Thymus (tissue), 11 donors: ENCODE results near the gene NDUFA11. TPM values are rescaled to one million over a fixed set of nuclear protein-coding genes. Genes with fewer than 3 reads are reported as not detected.
"Not testable (repeated sequence)": the region's sequence is repeated elsewhere in the genome, so short reads cannot be mapped to it uniquely, and the experiment has no call there.

ENCODE experiments used
- DNase-seq, 9 donors: peaks; one replicate each; pipeline ENCODE4 v3.0.0-alpha.2; 2013; ENCODE audit warnings: low spot score in 9 of 9, low read depth in 6 of 9, missing footprints in 1 of 9
- H3K27ac ChIP-seq, 2 donors: one replicate each; pipeline ENCODE4 v1.5.1; 2013; ENCODE audit warnings: control low read depth in 1 of 2, low read depth in 1 of 2, low read length in 1 of 2, mild to moderate bottlenecking in 1 of 2, moderate library complexity in 1 of 2
- H3K27me3 ChIP-seq, 2 donors: one replicate each; pipeline ENCODE4 v1.5.1; 2013; ENCODE audit warnings: low read length in 1 of 2; ENCODE audit not compliant: control insufficient read depth in 2 of 2, insufficient read depth in 1 of 2
- H3K36me3 ChIP-seq, 2 donors: one replicate each; pipeline ENCODE4 v1.5.1; 2013; ENCODE audit warnings: low read length in 1 of 2, mild to moderate bottlenecking in 1 of 2, moderate library complexity in 1 of 2; ENCODE audit not compliant: control insufficient read depth in 2 of 2, insufficient read depth in 2 of 2
- H3K4me1 ChIP-seq, 2 donors: one replicate each; pipeline ENCODE4 v1.5.1; 2013; ENCODE audit warnings: low read length in 2 of 2; ENCODE audit not compliant: control insufficient read depth in 2 of 2, insufficient read depth in 2 of 2
- H3K4me3 ChIP-seq, 2 donors: one replicate each; pipeline ENCODE4 v1.5.1; 2013; ENCODE audit warnings: low read length in 2 of 2, control low read depth in 1 of 2, mild to moderate bottlenecking in 1 of 2
- H3K9me3 ChIP-seq, 2 donors: one replicate each; pipeline ENCODE4 v1.5.1; 2013; ENCODE audit warnings: low read length in 1 of 2, mild to moderate bottlenecking in 1 of 2; ENCODE audit not compliant: control insufficient read depth in 2 of 2, insufficient read depth in 1 of 2
- WGBS: extraction: QIAGEN DNeasy Blood & Tissue Kit; methylation state at CpG from one replicate; pipeline ENCODE4 v1.1.7; 2013; 5-methylcytosine and 5-hydroxymethylcytosine counted together
- polyA plus RNA-seq: library from polyadenylated mRNA; stranded (reverse); fragments of 200-250 nt; gene quantifications from one replicate; pipeline ENCODE4 v1.2.3, GENCODE V29; 2013
- total RNA-seq: library from RNA; stranded (reverse); fragments of 120-200 nt; gene quantifications from one replicate; pipeline ENCODE4 v1.2.4, GENCODE V29; 2013
- donor health status: healthy.

NDUFA11 gene
- total and polyA plus RNA-seq, 2 donors = 218 to 292 TPM

- no peak overlapping the region for H3K4me3 ChIP-seq
- H3K4me1 ChIP-seq = no peaks in the 10 kb centered on the region
- no peaks in the 10 kb centered on the region for H3K9me3 ChIP-seq
- no peak overlapping the region for H3K27ac ChIP-seq
- no peak for DNase-seq
- WGBS = 91% methylated on average over 9 of the region's 9 CpGs
- H3K36me3 ChIP-seq = no peaks in the 10 kb centered on the region
- no peaks in the 10 kb centered on the region for H3K27me3 ChIP-seq
Observed at GRCh38 chr19:5864013-5864720, 39.4 kb downstream of the NDUFA11 start.

GRCh38 chr19:5863030-5863665, 40.4 kb downstream of the NDUFA11 start:
- Histone ChIP-seq H3K4me3 (no peak overlapping the region), H3K36me3 (no peaks in the 10 kb centered on the region), H3K4me1 (no peaks in the 10 kb centered on the region), H3K9me3 (no peaks in the 10 kb centered on the region), H3K27ac (no peak overlapping the region), H3K27me3 (no peaks in the 10 kb centered on the region)
- 77% methylated on average over 11 of the region's 11 CpGs for WGBS
- no peak for DNase-seq

GRCh38 chr19:5857203-5858081, 46.1 kb downstream of the NDUFA11 start:
- Histone ChIP-seq H3K4me3 (no peak overlapping the region), H3K27me3 (peaks cover 0 to 2% of the 10 kb centered on the region in 2 donors), H3K27ac (no peak overlapping the region), H3K9me3 (no peaks in the 10 kb centered on the region), H3K4me1 (no peaks in the 10 kb centered on the region), H3K36me3 (no peaks in the 10 kb centered on the region)
- WGBS = 96% methylated on average over 18 of the region's 18 CpGs
- DNase-seq = no peak

- WGBS = 99% methylated on average over 9 of the region's 9 CpGs
- H3K4me3 ChIP-seq = not testable (repeated sequence)
Observed at GRCh38 chr19:5855151-5855550, 48.4 kb downstream of the NDUFA11 start.

GRCh38 chr19:5854121-5854520, 49.5 kb downstream of the NDUFA11 start:
- H3K9me3 ChIP-seq, DNase-seq, H3K27ac ChIP-seq, H3K36me3 ChIP-seq, H3K4me1 ChIP-seq, H3K27me3 ChIP-seq, H3K4me3 ChIP-seq: not testable (repeated sequence)
- WGBS = 90% methylated on average over 10 of the region's 10 CpGs

More at GRCh38 chr19:5855151-5855550, 48.4 kb downstream of the NDUFA11 start:
- H3K4me1 ChIP-seq, H3K27ac ChIP-seq, H3K27me3 ChIP-seq, H3K9me3 ChIP-seq, DNase-seq, H3K36me3 ChIP-seq: not testable (repeated sequence)

- Histone ChIP-seq H3K27me3 (peaks cover 0 to 1% of the 10 kb centered on the region in 2 donors), H3K36me3 (no peaks in the 10 kb centered on the region), H3K9me3 (no peaks in the 10 kb centered on the region), H3K4me3 (no peak within 1 kb of the TSS), H3K27ac (no peak within 1 kb of the TSS), H3K4me1 (peaks cover 0 to 6% of the 10 kb centered on the region in 2 donors)
- DNase-seq = no peak
- 91% methylated on average over 10 of the region's 10 CpGs for WGBS
Observed at GRCh38 chr19:5851302-5851701, 52.3 kb downstream of the NDUFA11 start, which contains the start of gene FUT3. Gene FUT3, minus strand, starts transcription at chr19:5851449.

- no peaks in the 10 kb centered on the region for H3K27me3 ChIP-seq
- no peak overlapping the region for H3K4me3 ChIP-seq
- H3K9me3 ChIP-seq = no peaks in the 10 kb centered on the region
- no peak for DNase-seq
- H3K27ac ChIP-seq = no peak overlapping the region
- WGBS = 70% methylated on average over 5 of the region's 5 CpGs
- peaks cover 0 to 6% of the 10 kb centered on the region in 2 donors for H3K4me1 ChIP-seq
- no peaks in the 10 kb centered on the region for H3K36me3 ChIP-seq
Observed at GRCh38 chr19:5850743-5851293, 52.8 kb downstream of the NDUFA11 start.

- no peaks in the 10 kb centered on the region for H3K36me3 ChIP-seq
- DNase-seq = no peak
- H3K9me3 ChIP-seq = no peaks in the 10 kb centered on the region
- no peak overlapping the region for H3K27ac ChIP-seq
- H3K4me3 ChIP-seq = no peak overlapping the region
- no peaks in the 10 kb centered on the region for H3K27me3 ChIP-seq
- H3K4me1 ChIP-seq = peaks cover 0 to 6% of the 10 kb centered on the region in 2 donors
- 98% methylated on average over 6 of the region's 6 CpGs for WGBS
Observed at GRCh38 chr19:5850189-5850588, 53.4 kb downstream of the NDUFA11 start.
